ENCODE data around the gene ZFY. TPM values are rescaled to one million over a fixed set of nuclear protein-coding genes. Genes with fewer than 3 reads are reported as not detected.

Gene ZFY
- total RNA-seq, 2 donors from 2014 or later: 11.5 to 14.0 TPM

DNA sequence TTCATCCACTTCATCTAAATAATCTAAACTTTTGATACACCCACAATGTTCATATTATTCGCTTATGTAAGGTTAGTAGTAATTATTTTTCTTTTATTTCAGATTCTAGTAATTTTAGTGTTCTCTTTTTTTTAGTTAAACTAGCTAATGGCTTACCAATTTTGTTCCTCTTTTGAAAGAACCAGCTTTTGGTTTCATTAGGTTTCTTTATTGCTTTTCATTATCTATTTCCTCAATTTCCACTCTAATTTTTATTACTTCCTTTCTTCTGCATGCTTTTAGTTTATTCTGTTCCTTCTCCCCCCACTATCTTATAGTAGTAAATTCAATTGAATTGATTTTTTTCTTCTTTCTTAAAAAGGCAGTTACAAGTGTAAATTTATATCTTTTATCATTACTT lies 90.2 kb downstream of the ZFY start:
- Histone ChIP-seq H3K9me3 (no peaks in the 10 kb centered on the region), H3K27me3 (replicated peaks; ENCODE audit: insufficient read depth) (no peaks in the 10 kb centered on the region), H3K4me3 (no peak overlapping the region), H3K36me3 (no peaks in the 10 kb centered on the region), H3K4me1 (replicated peaks) (no peaks in the 10 kb centered on the region), H3K27ac (no peak overlapping the region)
- TF ChIP-seq POLR2AphosphoS5 (IDR thresholded peaks at IDR 0.05) (no peak), POLR2A (IDR thresholded peaks at IDR 0.05) (no peak)
- TF ChIP-seq, protein P1, sequence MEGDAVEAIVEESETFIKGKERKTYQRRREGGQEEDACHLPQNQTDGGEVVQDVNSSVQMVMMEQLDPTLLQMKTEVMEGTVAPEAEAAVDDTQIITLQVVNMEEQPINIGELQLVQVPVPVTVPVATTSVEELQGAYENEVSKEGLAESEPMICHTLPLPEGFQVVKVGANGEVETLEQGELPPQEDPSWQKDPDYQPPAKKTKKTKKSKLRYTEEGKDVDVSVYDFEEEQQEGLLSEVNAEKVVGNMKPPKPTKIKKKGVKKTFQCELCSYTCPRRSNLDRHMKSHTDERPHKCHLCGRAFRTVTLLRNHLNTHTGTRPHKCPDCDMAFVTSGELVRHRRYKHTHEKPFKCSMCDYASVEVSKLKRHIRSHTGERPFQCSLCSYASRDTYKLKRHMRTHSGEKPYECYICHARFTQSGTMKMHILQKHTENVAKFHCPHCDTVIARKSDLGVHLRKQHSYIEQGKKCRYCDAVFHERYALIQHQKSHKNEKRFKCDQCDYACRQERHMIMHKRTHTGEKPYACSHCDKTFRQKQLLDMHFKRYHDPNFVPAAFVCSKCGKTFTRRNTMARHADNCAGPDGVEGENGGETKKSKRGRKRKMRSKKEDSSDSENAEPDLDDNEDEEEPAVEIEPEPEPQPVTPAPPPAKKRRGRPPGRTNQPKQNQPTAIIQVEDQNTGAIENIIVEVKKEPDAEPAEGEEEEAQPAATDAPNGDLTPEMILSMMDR (IDR thresholded peaks at IDR 0.05): no peak
- intact Hi-C loops (cut with DNase I): no loop called here
- DNase-seq (ENCODE audit: low spot score): no peak
- 93% methylated on average over 1 of the region's 1 CpG for WGBS

Small RNA genes lying within 50 kb of the gene (small RNA-seq; reads per million reads assigned to genes)
- 0 reads per million in 2 donors for gene EEF1A1P41

Other genes with a start within 250 kb of the ZFY start
- gene SRY, start 147.7 kb upstream of the ZFY start, total RNA-seq: 1 to 10 TPM in 1 of 2 donors, not detected in 1; 1.6 TPM
- 100 to 1,000 TPM; 249 to 332 TPM for gene RPS4Y1, start 93.8 kb upstream of the ZFY start, total RNA-seq